Measurements from ENCODE around the gene SLC25A21.
"Not testable (repeated sequence)": the region's sequence is repeated elsewhere in the genome, so short reads cannot be mapped to it uniquely, and the experiment has no call there.

SLC25A21 gene

DNA sequence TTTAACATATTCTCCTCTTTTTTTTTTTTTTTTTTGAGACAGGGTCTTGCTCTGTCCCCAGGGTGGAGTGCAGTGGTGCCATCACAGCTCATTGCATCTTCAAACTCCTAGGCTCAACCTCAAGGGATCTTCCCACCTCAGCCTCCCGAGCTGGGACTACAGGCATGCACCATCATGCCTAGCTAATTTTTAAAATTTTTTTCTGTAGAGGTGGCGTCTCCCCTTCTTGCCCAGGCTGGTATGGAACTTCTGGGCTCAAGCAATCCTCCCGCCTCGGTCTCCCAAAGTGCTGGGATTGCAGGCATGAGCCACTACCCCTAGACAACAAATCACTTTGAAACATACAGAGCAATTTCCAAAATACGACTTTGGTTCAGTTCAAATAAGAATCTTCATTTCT, 355.9 kb downstream of the SLC25A21 start:
- no peak overlapping the region for H3K4me3 ChIP-seq (ENCODE audit: insufficient read depth, low read depth, low read length, poor library complexity, severe bottlenecking)
- no peaks in the 10 kb centered on the region for H3K36me3 ChIP-seq (ENCODE audit: control insufficient read depth, insufficient read depth, low read length)

DNA sequence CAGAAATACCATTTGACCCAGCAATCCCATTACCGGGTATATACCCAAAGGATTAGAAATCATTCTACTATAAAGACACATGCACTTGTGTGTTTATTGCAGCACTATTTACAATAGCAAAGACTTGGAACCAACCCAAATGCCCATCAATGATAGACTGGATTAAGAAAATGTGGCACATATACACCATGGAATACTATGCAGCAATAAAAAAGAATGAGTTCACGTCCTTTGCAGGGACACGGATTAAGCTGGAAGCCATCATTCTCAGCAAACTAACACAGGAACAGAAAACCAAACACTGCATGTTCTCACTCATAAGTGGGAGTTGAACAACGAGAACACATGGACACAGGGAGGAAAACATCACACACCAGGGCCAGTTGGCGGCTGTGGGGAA, 357.6 kb downstream of the SLC25A21 start:
- DNase-seq; H3K27ac ChIP-seq (ENCODE audit: insufficient read depth, low read length, poor library complexity, severe bottlenecking); H3K4me3 ChIP-seq (ENCODE audit: insufficient read depth, low read depth, low read length, poor library complexity, severe bottlenecking); H3K9me3 ChIP-seq (ENCODE audit: control insufficient read depth, low read length); H3K27me3 ChIP-seq (replicated peaks; ENCODE audit: control insufficient read depth, insufficient read depth, low read length, poor library complexity, severe bottlenecking); H3K36me3 ChIP-seq (ENCODE audit: control insufficient read depth, insufficient read depth, low read length); H3K4me1 ChIP-seq (ENCODE audit: control insufficient read depth, insufficient read depth, low read length, poor library complexity, severe bottlenecking): not testable (repeated sequence)

More for the DNA sequence above, 355.9 kb downstream of the SLC25A21 start:
- Histone ChIP-seq H3K4me1 (ENCODE audit: control insufficient read depth, insufficient read depth, low read length, poor library complexity, severe bottlenecking) (no peaks in the 10 kb centered on the region), H3K27me3 (replicated peaks; ENCODE audit: control insufficient read depth, insufficient read depth, low read length, poor library complexity, severe bottlenecking) (no peaks in the 10 kb centered on the region), H3K9me3 (ENCODE audit: control insufficient read depth, low read length) (no peaks in the 10 kb centered on the region), H3K27ac (ENCODE audit: insufficient read depth, low read length, poor library complexity, severe bottlenecking) (no peak overlapping the region)
- no peak for DNase-seq

DNA sequence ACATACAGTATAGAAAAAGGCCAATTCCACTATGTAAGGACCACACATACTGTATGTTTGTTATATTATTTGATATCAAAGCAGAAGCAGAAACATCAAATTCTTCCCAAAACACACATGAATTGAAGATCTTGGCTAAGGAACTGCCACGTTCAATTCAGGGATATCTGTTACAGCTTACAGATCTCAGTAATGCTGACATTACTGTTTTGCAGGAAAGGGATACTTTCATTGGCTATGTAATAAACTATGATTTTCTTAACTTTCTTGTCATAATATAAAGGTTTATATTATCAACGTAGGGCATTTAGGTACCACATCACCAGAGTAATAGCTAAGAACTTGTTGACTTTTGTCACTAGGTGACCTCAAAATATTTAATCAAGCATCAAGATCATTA, 362.2 kb downstream of the SLC25A21 start:
- H3K27me3 ChIP-seq (replicated peaks; ENCODE audit: control insufficient read depth, insufficient read depth, low read length, poor library complexity, severe bottlenecking), result no peaks in the 10 kb centered on the region
- no peak overlapping the region for H3K27ac ChIP-seq (ENCODE audit: insufficient read depth, low read length, poor library complexity, severe bottlenecking)
- no peak for DNase-seq
- no peaks in the 10 kb centered on the region for H3K36me3 ChIP-seq (ENCODE audit: control insufficient read depth, insufficient read depth, low read length)
- H3K4me3 ChIP-seq (ENCODE audit: insufficient read depth, low read depth, low read length, poor library complexity, severe bottlenecking), result no peak overlapping the region
- H3K9me3 ChIP-seq (ENCODE audit: control insufficient read depth, low read length), result no peaks in the 10 kb centered on the region
- H3K4me1 ChIP-seq (ENCODE audit: control insufficient read depth, insufficient read depth, low read length, poor library complexity, severe bottlenecking), result no peaks in the 10 kb centered on the region

DNA sequence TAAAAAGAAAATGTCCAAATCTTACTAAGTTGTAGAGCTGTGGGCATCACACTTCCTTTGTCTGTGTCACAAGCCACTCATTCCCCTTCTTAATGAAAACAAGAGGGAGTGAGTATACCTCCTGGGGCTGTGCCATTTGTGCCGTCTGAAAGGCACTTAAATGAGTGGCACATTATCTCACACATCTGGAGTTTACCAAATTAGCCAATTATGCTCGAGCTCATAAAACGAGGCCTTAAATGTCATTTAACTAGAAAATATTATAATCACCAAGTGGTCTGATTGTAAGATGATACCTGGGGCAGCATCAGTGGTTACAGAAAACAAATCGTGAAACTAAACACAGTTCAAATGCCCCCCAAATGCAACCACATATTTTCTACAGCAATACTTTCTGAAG, 364.7 kb downstream of the SLC25A21 start:
- H3K27me3 ChIP-seq (replicated peaks; ENCODE audit: control insufficient read depth, insufficient read depth, low read length, poor library complexity, severe bottlenecking), result no peaks in the 10 kb centered on the region
- DNase-seq, result no peak
- no peak overlapping the region for H3K27ac ChIP-seq (ENCODE audit: insufficient read depth, low read length, poor library complexity, severe bottlenecking)
- H3K4me1 ChIP-seq (ENCODE audit: control insufficient read depth, insufficient read depth, low read length, poor library complexity, severe bottlenecking), result no peaks in the 10 kb centered on the region
- no peaks in the 10 kb centered on the region for H3K36me3 ChIP-seq (ENCODE audit: control insufficient read depth, insufficient read depth, low read length)
- H3K9me3 ChIP-seq (ENCODE audit: control insufficient read depth, low read length), result no peaks in the 10 kb centered on the region
- no peak overlapping the region for H3K4me3 ChIP-seq (ENCODE audit: insufficient read depth, low read depth, low read length, poor library complexity, severe bottlenecking)

DNA sequence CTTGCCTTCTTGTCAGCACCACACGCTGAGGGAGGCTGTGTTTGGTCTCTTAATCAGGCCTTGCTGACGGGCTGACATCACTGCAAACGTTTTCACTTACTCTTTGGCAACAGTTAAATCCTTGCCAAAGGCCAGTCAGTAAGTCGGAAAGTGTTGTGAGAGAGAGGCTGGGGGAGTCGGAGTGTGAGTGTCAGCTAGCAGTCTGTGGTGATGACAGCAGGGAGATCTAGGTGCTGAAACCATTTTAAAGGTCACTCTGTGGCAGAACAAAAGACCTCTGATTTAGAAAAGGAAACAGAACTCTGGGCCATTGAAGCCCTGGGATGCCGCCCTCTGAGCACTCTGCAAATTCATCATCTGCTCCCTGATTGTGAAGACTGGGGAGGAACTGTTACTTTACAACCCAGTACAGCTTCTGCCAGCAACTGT, 367.3 kb downstream of the SLC25A21 start:
- no peaks in the 10 kb centered on the region for H3K9me3 ChIP-seq (ENCODE audit: control insufficient read depth, low read length)
- H3K4me1 ChIP-seq (ENCODE audit: control insufficient read depth, insufficient read depth, low read length, poor library complexity, severe bottlenecking), result no peaks in the 10 kb centered on the region
- no peaks in the 10 kb centered on the region for H3K27me3 ChIP-seq (replicated peaks; ENCODE audit: control insufficient read depth, insufficient read depth, low read length, poor library complexity, severe bottlenecking)
- no peak overlapping the region for H3K27ac ChIP-seq (ENCODE audit: insufficient read depth, low read length, poor library complexity, severe bottlenecking)
- no peak overlapping the region for H3K4me3 ChIP-seq (ENCODE audit: insufficient read depth, low read depth, low read length, poor library complexity, severe bottlenecking)
- no peak for DNase-seq
- no peaks in the 10 kb centered on the region for H3K36me3 ChIP-seq (ENCODE audit: control insufficient read depth, insufficient read depth, low read length)

DNA sequence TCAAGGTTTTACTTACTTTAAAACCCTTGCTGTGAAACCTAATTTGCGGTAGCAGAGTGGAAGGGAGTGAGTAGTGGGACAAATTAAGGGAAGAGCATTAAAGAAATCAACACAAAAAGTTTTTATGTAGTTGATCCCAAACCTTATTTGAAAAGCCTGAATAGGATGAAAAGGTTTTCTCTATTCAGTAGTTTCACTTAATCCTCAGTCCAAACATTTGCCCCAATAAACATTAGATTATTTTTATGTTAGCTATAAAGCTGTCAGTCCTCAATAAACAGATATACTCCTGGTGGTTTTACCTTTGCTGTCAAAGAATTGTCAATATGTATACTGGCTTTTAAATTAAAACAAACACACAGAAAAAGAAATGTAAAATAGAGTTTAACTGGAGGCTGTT, 374.8 kb downstream of the SLC25A21 start:
- no peaks in the 10 kb centered on the region for H3K9me3 ChIP-seq (ENCODE audit: control insufficient read depth, low read length)
- H3K27ac ChIP-seq (ENCODE audit: insufficient read depth, low read length, poor library complexity, severe bottlenecking), result no peak overlapping the region
- no peaks in the 10 kb centered on the region for H3K27me3 ChIP-seq (replicated peaks; ENCODE audit: control insufficient read depth, insufficient read depth, low read length, poor library complexity, severe bottlenecking)
- DNase-seq, result no peak
- H3K36me3 ChIP-seq (ENCODE audit: control insufficient read depth, insufficient read depth, low read length), result no peaks in the 10 kb centered on the region
- no peak overlapping the region for H3K4me3 ChIP-seq (ENCODE audit: insufficient read depth, low read depth, low read length, poor library complexity, severe bottlenecking)
- H3K4me1 ChIP-seq (ENCODE audit: control insufficient read depth, insufficient read depth, low read length, poor library complexity, severe bottlenecking), result no peaks in the 10 kb centered on the region

DNA sequence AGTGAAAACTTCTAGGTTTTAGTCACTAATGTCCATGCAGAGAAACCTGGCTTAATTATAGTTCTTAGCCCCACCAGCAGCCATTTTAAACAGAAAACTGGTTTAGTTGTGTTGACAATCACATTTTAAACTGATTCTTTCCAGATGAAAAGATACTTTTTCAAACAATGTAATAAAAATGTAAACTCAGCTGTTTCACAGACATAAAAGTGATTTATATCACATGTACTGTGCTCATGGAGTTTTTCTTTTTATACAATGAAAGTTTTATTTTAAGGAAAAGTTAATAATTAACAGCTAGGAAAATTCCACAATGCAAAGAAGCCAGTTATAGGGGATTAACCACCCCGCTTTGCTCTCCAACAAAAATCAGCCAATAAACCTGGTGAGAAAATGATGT, 381.0 kb downstream of the SLC25A21 start:
- H3K27ac ChIP-seq (ENCODE audit: insufficient read depth, low read length, poor library complexity, severe bottlenecking), result no peak overlapping the region
- no peak overlapping the region for H3K4me3 ChIP-seq (ENCODE audit: insufficient read depth, low read depth, low read length, poor library complexity, severe bottlenecking)
- DNase-seq, result no peak
- no peaks in the 10 kb centered on the region for H3K4me1 ChIP-seq (ENCODE audit: control insufficient read depth, insufficient read depth, low read length, poor library complexity, severe bottlenecking)
- H3K27me3 ChIP-seq (replicated peaks; ENCODE audit: control insufficient read depth, insufficient read depth, low read length, poor library complexity, severe bottlenecking), result no peaks in the 10 kb centered on the region
- H3K9me3 ChIP-seq (ENCODE audit: control insufficient read depth, low read length), result no peaks in the 10 kb centered on the region
- no peaks in the 10 kb centered on the region for H3K36me3 ChIP-seq (ENCODE audit: control insufficient read depth, insufficient read depth, low read length)

DNA sequence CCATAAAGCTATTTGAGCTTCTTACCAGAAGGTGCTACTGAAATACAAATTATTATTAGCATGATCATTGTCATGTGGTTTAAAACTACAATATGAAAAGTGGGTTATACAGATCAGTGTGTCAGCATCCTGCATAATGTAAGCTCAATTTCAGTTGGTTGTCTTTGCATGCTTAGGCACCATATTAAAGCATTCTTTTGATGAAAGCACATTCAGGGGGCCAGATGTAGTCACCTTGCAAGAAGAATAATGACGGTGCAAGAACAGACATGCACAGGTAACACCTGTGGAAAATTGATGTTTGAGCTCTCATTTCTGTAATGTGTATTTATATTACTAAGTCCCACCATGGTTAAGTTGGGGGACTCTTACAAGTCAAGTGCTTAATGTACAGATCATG, 386.9 kb downstream of the SLC25A21 start:
- no peaks in the 10 kb centered on the region for H3K9me3 ChIP-seq (ENCODE audit: control insufficient read depth, low read length)
- H3K27me3 ChIP-seq (replicated peaks; ENCODE audit: control insufficient read depth, insufficient read depth, low read length, poor library complexity, severe bottlenecking), result no peaks in the 10 kb centered on the region
- no peak overlapping the region for H3K27ac ChIP-seq (ENCODE audit: insufficient read depth, low read length, poor library complexity, severe bottlenecking)

DNA sequence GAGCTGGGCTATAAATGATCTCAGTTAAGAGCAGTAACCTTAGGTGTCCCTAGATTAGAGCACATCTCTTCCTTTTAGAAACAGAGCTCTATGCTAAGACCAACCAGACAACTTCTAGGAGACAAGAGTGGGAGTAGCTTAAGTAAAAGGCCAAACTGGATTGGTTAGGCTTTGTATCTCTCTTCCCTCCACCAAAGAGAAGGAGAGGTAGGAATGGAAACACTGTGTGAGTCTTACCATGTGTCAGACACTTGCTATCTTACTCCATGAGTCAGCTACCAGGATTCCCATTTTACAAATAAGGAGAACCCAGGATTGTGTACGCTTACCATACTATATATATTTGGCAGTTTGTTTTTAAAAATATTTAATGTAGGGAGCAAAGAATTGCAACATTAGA, 387.9 kb downstream of the SLC25A21 start:
- no peaks in the 10 kb centered on the region for H3K27me3 ChIP-seq (replicated peaks; ENCODE audit: control insufficient read depth, insufficient read depth, low read length, poor library complexity, severe bottlenecking)
- H3K27ac ChIP-seq (ENCODE audit: insufficient read depth, low read length, poor library complexity, severe bottlenecking), result no peak overlapping the region
- no peaks in the 10 kb centered on the region for H3K36me3 ChIP-seq (ENCODE audit: control insufficient read depth, insufficient read depth, low read length)
- no peaks in the 10 kb centered on the region for H3K9me3 ChIP-seq (ENCODE audit: control insufficient read depth, low read length)
- H3K4me1 ChIP-seq (ENCODE audit: control insufficient read depth, insufficient read depth, low read length, poor library complexity, severe bottlenecking), result no peaks in the 10 kb centered on the region
- DNase-seq, result no peak
- no peak overlapping the region for H3K4me3 ChIP-seq (ENCODE audit: insufficient read depth, low read depth, low read length, poor library complexity, severe bottlenecking)

More for the DNA sequence above, 386.9 kb downstream of the SLC25A21 start:
- Histone ChIP-seq H3K36me3 (ENCODE audit: control insufficient read depth, insufficient read depth, low read length) (no peaks in the 10 kb centered on the region), H3K4me1 (ENCODE audit: control insufficient read depth, insufficient read depth, low read length, poor library complexity, severe bottlenecking) (no peaks in the 10 kb centered on the region), H3K4me3 (ENCODE audit: insufficient read depth, low read depth, low read length, poor library complexity, severe bottlenecking) (no peak overlapping the region)
- DNase-seq, result no peak

DNA sequence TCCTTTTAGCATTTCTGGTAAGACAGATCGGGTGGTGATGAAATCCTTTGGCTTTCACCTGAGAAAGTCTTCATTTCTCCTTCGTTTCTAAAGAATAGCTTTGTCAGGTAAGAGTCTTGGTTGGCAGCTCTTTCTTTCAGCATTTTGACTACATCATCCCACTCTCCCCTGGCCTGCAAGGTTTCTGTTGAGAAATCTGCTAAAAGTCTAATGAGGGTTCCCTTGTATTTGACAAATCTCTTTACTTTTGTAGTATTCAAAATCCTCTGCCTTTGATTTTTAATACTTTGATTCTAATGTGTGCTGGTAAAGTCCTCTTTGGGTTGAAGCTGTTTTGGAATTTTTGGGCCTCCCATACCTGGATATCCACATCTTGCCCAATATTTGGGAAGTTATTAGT, 390.5 kb downstream of the SLC25A21 start:
- Histone ChIP-seq H3K4me3 (ENCODE audit: insufficient read depth, low read depth, low read length, poor library complexity, severe bottlenecking) (no peak overlapping the region), H3K4me1 (ENCODE audit: control insufficient read depth, insufficient read depth, low read length, poor library complexity, severe bottlenecking) (no peaks in the 10 kb centered on the region), H3K9me3 (ENCODE audit: control insufficient read depth, low read length) (no peaks in the 10 kb centered on the region), H3K27ac (ENCODE audit: insufficient read depth, low read length, poor library complexity, severe bottlenecking) (no peak overlapping the region), H3K27me3 (replicated peaks; ENCODE audit: control insufficient read depth, insufficient read depth, low read length, poor library complexity, severe bottlenecking) (no peaks in the 10 kb centered on the region), H3K36me3 (ENCODE audit: control insufficient read depth, insufficient read depth, low read length) (no peaks in the 10 kb centered on the region)
- DNase-seq, result no peak

DNA sequence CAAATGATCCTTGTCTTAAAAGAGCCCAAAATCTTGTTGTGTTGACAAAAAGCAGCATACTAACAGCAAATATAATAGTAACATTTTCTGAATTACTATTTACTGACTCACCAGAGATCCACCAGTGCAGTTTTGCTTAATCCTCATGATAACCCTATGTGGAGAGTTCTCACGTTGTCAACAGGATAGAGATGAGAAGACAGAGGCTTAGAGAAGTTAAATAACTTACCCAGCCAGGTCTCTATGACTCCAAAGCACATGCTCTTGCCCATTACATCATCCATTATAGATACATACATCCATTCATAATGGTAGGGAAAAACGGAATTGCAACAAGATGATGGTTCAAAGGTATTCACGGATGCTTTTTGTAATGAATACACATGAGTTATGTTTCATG, 398.8 kb downstream of the SLC25A21 start:
- Histone ChIP-seq H3K9me3 (ENCODE audit: control insufficient read depth, low read length) (no peaks in the 10 kb centered on the region), H3K36me3 (ENCODE audit: control insufficient read depth, insufficient read depth, low read length) (no peaks in the 10 kb centered on the region), H3K27ac (ENCODE audit: insufficient read depth, low read length, poor library complexity, severe bottlenecking) (no peak overlapping the region), H3K4me1 (ENCODE audit: control insufficient read depth, insufficient read depth, low read length, poor library complexity, severe bottlenecking) (no peaks in the 10 kb centered on the region), H3K4me3 (ENCODE audit: insufficient read depth, low read depth, low read length, poor library complexity, severe bottlenecking) (no peak overlapping the region), H3K27me3 (replicated peaks; ENCODE audit: control insufficient read depth, insufficient read depth, low read length, poor library complexity, severe bottlenecking) (no peaks in the 10 kb centered on the region)
- no peak for DNase-seq

Data from effector memory CD4-positive, alpha-beta T cell (primary cell).